Neutrophil (primary cell): ENCODE measurements around the gene CHCHD6.

Experiments used
- H3K27ac ChIP-seq: fragments of 200-600 bp; sonication (generic); 2 replicates; pipeline ENCODE4 v1.5.1; 2016; ENCODE audit warnings: mild to moderate bottlenecking, moderate library complexity
- H3K27me3 ChIP-seq: fragments of 200-600 bp; sonication (generic); 2 replicates; pipeline ENCODE4 v1.6.0; 2016; ENCODE audit warnings: mild to moderate bottlenecking
- H3K36me3 ChIP-seq: fragments of 200-600 bp; sonication (generic); 2 replicates; pipeline ENCODE4 v1.5.1; 2017
- H3K4me1 ChIP-seq, 2 experiments: fragments of 200-600 bp in 1 of 2; sonication (generic) in 1 of 2; 1 replicate in 1 of 2; 2 replicates in 1 of 2; pipeline versions ENCODE4 v1.5.1 to v1.6.1; 2013 to 2016; ENCODE audit warnings: low read depth in 1 of 2, low read length in 1 of 2, mild to moderate bottlenecking in 1 of 2, moderate library complexity in 1 of 2; ENCODE audit not compliant: control insufficient read depth in 1 of 2, insufficient read depth in 1 of 2
- H3K4me3 ChIP-seq, 2 experiments: fragments of 200-600 bp in 1 of 2; sonication (generic) in 1 of 2; 1 replicate in 1 of 2; 2 replicates in 1 of 2; pipeline ENCODE4 v1.5.1; 2013 to 2016; ENCODE audit warnings: low read depth in 1 of 2, low read length in 1 of 2, mild to moderate bottlenecking in 1 of 2, moderate library complexity in 1 of 2
- H3K9me3 ChIP-seq: fragments of 200-600 bp; sonication (generic); 2 replicates; pipeline ENCODE4 v1.5.1; 2016
- CTCF ChIP-seq: fragments of 200-600 bp; sonication (generic); IDR thresholded peaks from 2 replicates; pipeline ENCODE4 v1.5.1; 2016; ENCODE audit warnings: antibody characterized with exemption

CHCHD6 gene

GRCh38 chr3:126922466-126922865, 218.4 kb downstream of the CHCHD6 start:
- Histone ChIP-seq H3K27ac (no peak overlapping the region), H3K4me1 (no peaks in the 10 kb centered on the region), H3K9me3 (no peaks in the 10 kb centered on the region), H3K4me3 (no peak overlapping the region), H3K27me3 (peaks cover 30% of the 10 kb centered on the region), H3K36me3 (no peaks in the 10 kb centered on the region)
- TF ChIP-seq CTCF: no peak

GRCh38 chr3:126923423-126923822, 219.4 kb downstream of the CHCHD6 start:
- no peak for TF ChIP-seq CTCF
- Histone ChIP-seq H3K36me3 (no peaks in the 10 kb centered on the region), H3K4me3 (no peak overlapping the region), H3K27ac (no peak overlapping the region), H3K9me3 (no peaks in the 10 kb centered on the region), H3K27me3 (peaks cover 30% of the 10 kb centered on the region), H3K4me1 (no peaks in the 10 kb centered on the region)

- H3K27me3 ChIP-seq: peaks cover 30% of the 10 kb centered on the region
- no peaks in the 10 kb centered on the region for H3K4me1 ChIP-seq
- no peaks in the 10 kb centered on the region for H3K36me3 ChIP-seq
- no peak overlapping the region for H3K4me3 ChIP-seq
- H3K9me3 ChIP-seq: no peaks in the 10 kb centered on the region
- H3K27ac ChIP-seq: no peak overlapping the region
- TF ChIP-seq CTCF: no peak
These were observed 219.9 kb downstream of the CHCHD6 start for GRCh38 chr3:126923895-126924294.

- Histone ChIP-seq H3K9me3 (no peaks in the 10 kb centered on the region), H3K4me3 (no peak overlapping the region), H3K4me1 (no peaks in the 10 kb centered on the region), H3K27me3 (peaks cover 31% of the 10 kb centered on the region), H3K36me3 (no peaks in the 10 kb centered on the region), H3K27ac (no peak overlapping the region)
- no peak for TF ChIP-seq CTCF
These were observed 220.4 kb downstream of the CHCHD6 start for GRCh38 chr3:126924458-126924857.

GRCh38 chr3:126925411-126926171, 221.6 kb downstream of the CHCHD6 start:
- Histone ChIP-seq H3K9me3 (no peaks in the 10 kb centered on the region), H3K27ac (no peak overlapping the region), H3K4me1 (no peaks in the 10 kb centered on the region), H3K4me3 (no peak overlapping the region), H3K36me3 (no peaks in the 10 kb centered on the region), H3K27me3 (peaks cover 40% of the 10 kb centered on the region)
- TF ChIP-seq CTCF: no peak
